ENCODE results near the gene SMAD5.
A peak's percentile ranks its signal among the peaks of the same experiment; 100 is the strongest.

GRCh38 chr5:136212252-136212721, 79.6 kb downstream of the SMAD5 start:
- TF ChIP-seq CTCF (IDR thresholded peaks at IDR 0.05 in 4 of 5, conservative IDR thresholded peaks at IDR 0.05 in 1 of 5) = peak; percentile 57 to 89 (median 80)
- no peak for TF ChIP-seq POLR2A (IDR thresholded peaks at IDR 0.05)
